Dermis microvascular lymphatic vessel endothelial cell (primary cell): ENCODE measurements around the gene CARD9. TPM values are rescaled to one million over a fixed set of nuclear protein-coding genes. Genes with fewer than 3 reads are reported as not detected.
"Not testable (repeated sequence)": the region's sequence is repeated elsewhere in the genome, so short reads cannot be mapped to it uniquely, and the experiment has no call there.

Experiments
- DNase-seq, 2 donors: peaks; one replicate each; pipeline versions ENCODE4 v3.0.0 to v3.0.0-alpha.2; 2010; ENCODE audit warnings: low read depth in 2 of 2
- total RNA-seq: library from RNA; depleted of rRNA; stranded (reverse); fragments of >200 nt; gene quantifications from 2 replicates; pipeline ENCODE4 v1.2.1, GENCODE V29; 2014

The CARD9 gene
- total RNA-seq: 0.13 and 0.26 TPM in 2 replicates

GRCh38 chr9:136373300-136374182 is at the start of gene CARD9:
CARD9 (minus strand) TSS chr9:136373669; CDS start chr9:136372078, 1,591 bp downstream.
- no peak for DNase-seq

- no peak for DNase-seq
Measured at GRCh38 chr9:136422876-136423275, 49.4 kb upstream of the CARD9 start.

GRCh38 chr9:136421791-136422190 is 48.3 kb upstream of the CARD9 start:
- no peak for DNase-seq

- DNase-seq: no peak
Measured at GRCh38 chr9:136419092-136419420, 45.6 kb upstream of the CARD9 start.

- no peak for DNase-seq
Measured at GRCh38 chr9:136418182-136419091, 45.0 kb upstream of the CARD9 start.

DNA sequence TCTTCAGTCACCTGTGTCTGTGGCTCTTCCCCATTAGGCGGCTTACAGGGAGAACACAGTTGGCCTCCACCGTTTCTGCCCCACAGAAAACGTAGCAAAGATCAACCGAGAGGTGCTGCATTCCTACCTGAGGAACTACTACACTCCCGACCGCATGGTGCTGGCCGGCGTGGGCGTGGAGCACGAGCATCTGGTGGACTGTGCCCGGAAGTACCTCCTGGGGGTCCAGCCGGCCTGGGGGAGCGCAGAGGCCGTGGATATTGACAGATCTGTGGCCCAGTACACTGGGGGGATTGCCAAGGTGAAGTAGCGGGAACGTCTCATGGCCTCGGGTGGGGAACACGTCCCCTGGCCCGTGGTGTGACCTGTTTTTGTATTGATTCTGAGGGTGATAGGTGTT is 43.4 kb upstream of the CARD9 start:
- DNase-seq: no peak

- no peak for DNase-seq
Measured at GRCh38 chr9:136416427-136416826, 43.0 kb upstream of the CARD9 start.

GRCh38 chr9:136412962-136413361 is 39.5 kb upstream of the CARD9 start:
- no peak for DNase-seq

DNA sequence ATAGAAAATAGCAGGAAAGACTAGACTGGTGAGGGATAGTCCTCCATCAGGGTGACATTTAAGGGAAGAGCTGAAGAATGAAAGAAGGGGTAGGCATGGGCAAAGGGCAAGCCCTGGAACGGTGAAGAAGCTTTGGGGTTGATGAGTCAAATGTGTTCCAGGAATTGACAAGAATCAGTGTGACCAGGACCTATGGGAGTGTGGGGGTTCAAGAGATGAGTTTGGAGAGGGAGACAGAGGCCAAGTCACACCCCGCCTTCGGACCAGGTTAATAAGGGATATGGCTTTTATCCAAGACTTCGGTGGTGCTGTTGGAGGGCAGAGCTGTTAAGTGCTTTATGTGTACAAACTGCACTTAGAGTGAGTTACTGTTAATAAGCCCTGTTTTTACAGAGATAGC is 37.9 kb upstream of the CARD9 start:
- DNase-seq: no peak

- DNase-seq: peak; percentile 70 to 91
Measured at GRCh38 chr9:136410500-136411287, 37.2 kb upstream of the CARD9 start, which contains the start of the genes ENTR1 and PMPCA. ENTR1 (minus strand) TSS chr9:136410614; CDS start chr9:136410397, 217 bp downstream. PMPCA (plus strand) TSS chr9:136410658; CDS start chr9:136410669, 11 bp downstream.

DNA sequence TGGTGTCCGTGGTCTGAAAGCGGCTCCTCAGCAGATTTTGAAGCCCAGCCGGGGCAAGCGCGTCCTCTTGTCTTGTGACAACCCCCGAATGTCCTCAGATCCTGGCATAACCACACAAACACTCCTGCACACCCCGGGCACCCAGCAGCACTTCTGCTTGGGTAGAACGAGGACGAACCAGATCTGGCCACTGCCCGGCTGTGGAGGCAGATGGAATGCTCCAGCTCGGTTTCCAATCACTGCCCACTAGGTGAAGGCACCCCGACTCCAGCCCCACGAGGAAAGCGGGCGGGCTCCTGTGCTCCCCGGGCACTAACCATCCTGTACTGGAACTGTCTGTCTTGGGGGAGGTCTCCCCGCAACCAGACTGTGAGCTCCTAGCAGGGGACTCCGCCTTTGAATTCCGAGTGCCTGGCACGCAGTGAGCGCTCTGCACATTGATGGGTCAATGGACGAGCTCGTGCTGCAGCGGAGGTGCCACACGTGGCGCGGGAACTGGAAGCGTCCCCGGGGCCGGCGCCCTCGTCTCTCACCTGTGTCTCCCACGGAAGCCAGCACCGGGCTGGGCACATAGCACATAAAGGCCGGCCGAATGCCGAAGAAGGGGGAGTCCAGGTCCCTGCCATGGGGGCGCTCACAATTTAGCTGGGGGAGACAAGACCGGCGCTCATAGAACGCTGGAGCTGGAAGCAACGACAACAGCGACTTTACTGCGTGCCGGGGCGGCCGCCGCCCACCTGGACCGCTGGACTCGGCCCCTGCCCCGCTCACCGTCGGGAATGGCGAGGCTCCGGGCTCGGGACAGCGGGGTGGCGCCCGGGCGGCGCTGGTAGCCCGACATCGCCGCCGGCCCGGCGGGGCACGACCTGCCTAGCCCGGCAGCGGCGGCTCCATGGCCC is 36.3 kb upstream of the CARD9 start:
- peak in 1 of 2 donors; percentile 48 for DNase-seq

DNA sequence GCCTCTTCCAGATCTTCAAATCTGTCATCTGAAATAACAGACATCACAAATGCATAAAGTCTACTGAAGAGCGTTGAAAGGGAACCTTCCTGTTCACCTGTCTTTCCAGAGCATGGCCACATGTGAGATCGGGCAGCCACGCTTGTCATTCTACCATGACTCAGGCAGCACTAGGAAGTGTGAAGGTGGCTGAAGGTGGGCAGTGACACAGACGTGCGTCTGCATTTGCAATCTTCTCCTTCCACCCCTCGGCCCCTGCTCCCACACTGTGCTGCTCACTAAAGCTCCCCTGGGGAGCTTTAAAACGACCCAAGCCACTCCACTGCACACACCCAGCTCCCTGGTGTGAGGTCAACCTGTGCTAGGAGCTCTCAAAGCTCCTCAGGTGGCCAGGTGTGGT is 34.4 kb upstream of the CARD9 start:
- DNase-seq: no peak

- not testable (repeated sequence) for DNase-seq
Measured at GRCh38 chr9:136407061-136407460, 33.6 kb upstream of the CARD9 start.

DNA sequence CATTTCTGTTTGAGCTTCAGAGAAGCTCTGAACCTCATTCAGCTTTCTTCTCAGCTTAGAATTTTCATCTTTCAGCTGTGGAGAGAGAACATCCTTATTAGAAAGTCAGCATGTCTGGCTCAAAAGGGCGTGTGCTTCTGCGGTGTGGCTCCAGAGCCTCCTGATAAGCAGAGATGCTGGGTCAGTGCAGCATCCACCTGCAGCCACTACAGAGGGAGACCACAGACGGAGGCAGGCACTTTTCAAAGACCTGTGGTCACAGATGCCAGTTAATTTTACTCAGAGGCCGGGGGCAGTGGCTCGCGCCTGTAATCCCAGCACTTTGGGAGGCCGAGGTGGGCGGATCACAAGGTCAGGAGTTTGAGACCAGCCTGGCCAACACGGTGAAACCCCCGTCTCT is 32.4 kb upstream of the CARD9 start:
- DNase-seq: not testable (repeated sequence)

DNA sequence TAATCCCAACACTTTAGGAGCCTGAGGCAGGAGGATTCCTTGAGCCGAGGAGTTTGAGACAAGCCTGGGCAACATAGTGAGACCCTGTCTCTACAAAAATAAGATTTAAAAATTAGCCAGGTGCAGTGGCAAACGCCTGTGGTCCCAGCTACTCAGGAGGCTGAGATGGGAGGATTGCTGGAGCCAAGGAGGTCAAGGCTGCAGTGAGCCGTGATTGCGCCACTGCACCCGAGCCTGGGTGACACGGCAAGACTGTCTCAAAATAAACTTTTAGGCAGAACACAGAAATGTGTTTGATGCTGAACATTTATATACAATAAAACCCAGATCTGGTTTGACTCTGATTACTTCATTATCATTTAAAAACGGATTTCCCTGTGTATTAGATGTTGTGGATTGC is 32.0 kb upstream of the CARD9 start:
- no peak for DNase-seq

- DNase-seq: no peak
Measured at GRCh38 chr9:136404801-136405136, 31.3 kb upstream of the CARD9 start.

DNA sequence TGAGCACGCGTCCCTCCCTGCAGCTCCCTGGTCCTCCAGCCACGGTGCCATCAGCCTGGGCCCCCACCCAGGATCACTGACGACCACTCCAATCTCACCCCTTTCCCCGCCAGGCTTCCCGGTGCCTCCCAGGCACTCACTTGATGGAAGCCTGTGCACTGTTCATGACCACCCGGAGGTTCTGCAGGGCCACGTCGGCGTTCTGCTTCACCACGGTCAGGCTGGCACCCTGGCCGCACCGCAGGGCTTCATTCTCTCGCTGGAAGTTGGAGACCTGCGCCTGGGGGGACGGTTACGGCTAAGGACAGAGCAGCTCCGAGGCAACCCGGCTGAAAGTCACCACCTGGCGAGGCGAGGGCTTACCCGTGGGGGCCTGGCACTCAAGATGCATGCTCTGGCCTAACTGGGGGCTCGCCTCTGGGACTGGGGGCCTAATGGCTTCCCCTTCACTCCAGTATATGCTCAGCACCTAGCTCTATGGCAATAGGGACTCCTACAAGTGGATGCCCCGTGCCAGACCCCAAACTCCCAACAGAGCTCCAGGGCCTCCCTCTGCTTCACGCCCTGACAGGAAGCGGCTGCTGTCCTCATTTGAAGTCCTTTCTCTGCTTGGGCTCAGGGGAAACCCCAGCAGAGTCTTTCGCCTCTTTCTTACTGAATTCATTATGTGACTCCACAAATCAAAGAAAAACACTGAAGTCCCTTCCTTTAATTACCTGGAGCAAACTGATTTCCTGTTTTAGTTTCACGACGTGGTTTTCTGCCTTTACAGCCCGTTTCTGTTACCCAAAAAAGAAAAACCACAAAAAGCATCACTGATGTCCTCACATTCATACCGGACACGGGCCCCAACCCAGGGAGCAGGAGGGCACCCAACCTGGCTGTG is 30.7 kb upstream of the CARD9 start:
- no peak for DNase-seq

DNA sequence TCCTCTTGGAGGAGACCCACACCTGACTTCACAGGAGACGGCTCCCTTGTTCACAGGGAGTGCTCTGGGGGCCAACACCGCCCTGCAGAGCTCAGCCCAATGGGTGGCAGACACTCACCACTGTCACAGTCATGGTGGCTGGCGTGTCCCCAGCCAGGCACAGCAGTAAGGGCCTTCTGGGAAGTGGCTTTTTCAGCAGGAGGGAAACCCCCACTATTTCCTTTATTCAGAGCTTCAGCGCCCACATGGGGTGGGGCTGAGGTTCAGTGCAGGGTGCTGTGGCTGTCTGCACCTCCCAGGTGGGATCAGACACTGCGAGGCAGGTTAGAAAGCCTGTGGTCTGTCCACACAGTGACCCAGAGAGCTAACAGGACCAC is 30.1 kb upstream of the CARD9 start:
- no peak for DNase-seq

- DNase-seq: no peak
Measured at GRCh38 chr9:136402067-136402466, 28.6 kb upstream of the CARD9 start.
